WTC11 (cell line): ENCODE measurements around the gene SLC39A7. TPM values are rescaled to one million over a fixed set of nuclear protein-coding genes. Genes with fewer than 3 reads are reported as not detected.

ENCODE experiments used
- ATAC-seq: fragments of 200-7000 bp; cut with Tn5 transposase; 2 replicates; pipeline ENCODE4 v1.10.0; 2021; ENCODE audit warnings: mild to moderate bottlenecking, moderate library complexity
- CTCF ChIA-PET: fragments of 300-600 bp; sonication (Branson Sonifier 250); formaldehyde crosslinking; loops from one replicate; lab custom pipeline; 2021; ENCODE audit warnings: antibody characterized with exemption; lab: Charles Lee
- POLR2A ChIA-PET: fragments of 350-600 bp; sonication (Branson Sonifier 250); formaldehyde crosslinking; loops from one replicate; lab custom pipeline; 2021; ENCODE audit warnings: antibody characterized with exemption; lab: Charles Lee
- DNase-seq: peaks from one replicate; pipeline ENCODE4 v3.0.0; 2021; ENCODE audit warnings: low spot score
- H3K27ac Mint-ChIP-seq: 2 replicates; pipeline ENCODE4 v1.8.0; 2021; ENCODE audit warnings: mixed read lengths
- H3K27me3 Mint-ChIP-seq: 2 replicates; pipeline ENCODE4 v1.8.0; 2021; ENCODE audit warnings: low read depth, mild to moderate bottlenecking, moderate library complexity, mixed read lengths
- H3K36me3 Mint-ChIP-seq: 2 replicates; pipeline ENCODE4 v1.8.0; 2021; ENCODE audit warnings: mixed read lengths
- H3K4me1 Mint-ChIP-seq: 2 replicates; pipeline ENCODE4 v1.8.0; 2022; ENCODE audit warnings: mixed read lengths
- H3K4me3 Mint-ChIP-seq: 2 replicates; pipeline ENCODE4 v1.8.0; 2021; ENCODE audit warnings: mild to moderate bottlenecking, moderate library complexity, mixed read lengths
- H3K9me3 Mint-ChIP-seq: 2 replicates; pipeline ENCODE4 v1.8.0; 2021; ENCODE audit warnings: mixed read lengths
- CREB1 ChIP-seq: sonication (generic); formaldehyde crosslinking; IDR thresholded peaks from 2 replicates; pipeline ENCODE4 v1.8.0; 2023; ENCODE audit warnings: mild to moderate bottlenecking, missing genetic modification reagents
- E2F5 ChIP-seq: sonication (generic); formaldehyde crosslinking; IDR thresholded peaks from 2 replicates; pipeline ENCODE4 v1.8.1; 2022; ENCODE audit warnings: mild to moderate bottlenecking, moderate library complexity, missing genetic modification reagents
- ELF4 ChIP-seq: sonication (generic); formaldehyde crosslinking; IDR thresholded peaks from 2 replicates; pipeline ENCODE4 v1.8.1; 2022; ENCODE audit warnings: low read depth, mild to moderate bottlenecking, moderate library complexity, missing genetic modification reagents
- HMGA2 ChIP-seq: fragments of 250-450 bp; sonication (Bioruptor Pico); IDR thresholded peaks from 2 replicates; pipeline ENCODE4 v1.4.0; 2021; ENCODE audit warnings: mild to moderate bottlenecking, moderate library complexity
- JAZF1 ChIP-seq: fragments of 250-450 bp; sonication (Bioruptor Pico); IDR thresholded peaks from 2 replicates; pipeline ENCODE4 v1.9.0; 2021; ENCODE audit warnings: moderate library complexity, mild to moderate bottlenecking, inconsistent platforms
- JUN ChIP-seq: sonication (generic); formaldehyde crosslinking; IDR thresholded peaks from 2 replicates; pipeline ENCODE4 v1.8.0; 2023; ENCODE audit warnings: mild to moderate bottlenecking, missing genetic modification reagents
- MAX ChIP-seq: sonication (generic); formaldehyde crosslinking; IDR thresholded peaks from 2 replicates; pipeline ENCODE4 v1.8.0; 2022; ENCODE audit warnings: mild to moderate bottlenecking, missing genetic modification reagents
- NFATC4 ChIP-seq: fragments of 250-450 bp; sonication (Bioruptor Pico); IDR thresholded peaks from 2 replicates; pipeline ENCODE4 v1.9.0; 2021; ENCODE audit warnings: mild to moderate bottlenecking
- NFE2L1 ChIP-seq: sonication (generic); formaldehyde crosslinking; IDR thresholded peaks from 2 replicates; pipeline ENCODE4 v1.8.1; 2023; ENCODE audit warnings: missing genetic modification reagents
- NR2C2 ChIP-seq: sonication (generic); formaldehyde crosslinking; IDR thresholded peaks from 2 replicates; pipeline ENCODE4 v1.8.0; 2022; ENCODE audit warnings: mild to moderate bottlenecking, missing genetic modification reagents
- PRDM15 ChIP-seq: sonication (generic); formaldehyde crosslinking; IDR thresholded peaks from 2 replicates; pipeline ENCODE4 v1.8.0; 2022; ENCODE audit warnings: missing genetic modification reagents
- SMAD3 ChIP-seq: sonication (generic); formaldehyde crosslinking; IDR thresholded peaks from 2 replicates; pipeline ENCODE4 v1.8.0; 2022; ENCODE audit warnings: missing genetic modification reagents, mild to moderate bottlenecking, borderline replicate concordance
- SMAD4 ChIP-seq: sonication (generic); formaldehyde crosslinking; IDR thresholded peaks from 2 replicates; pipeline ENCODE4 v1.8.0; 2022; ENCODE audit warnings: mild to moderate bottlenecking, missing genetic modification reagents
- TCF7 ChIP-seq: sonication (generic); formaldehyde crosslinking; IDR thresholded peaks from 2 replicates; pipeline ENCODE4 v1.8.0; 2022; ENCODE audit warnings: mild to moderate bottlenecking, low read depth, missing genetic modification reagents, moderate library complexity
- ZNF263 ChIP-seq: sonication (generic); formaldehyde crosslinking; IDR thresholded peaks from 2 replicates; pipeline ENCODE4 v1.8.1; 2022; ENCODE audit warnings: low read depth, mild to moderate bottlenecking, moderate library complexity, missing genetic modification reagents
- ZNF423 ChIP-seq: fragments of 250-450 bp; sonication (Bioruptor Pico); IDR thresholded peaks from 2 replicates; pipeline ENCODE4 v2.1.2; 2022; ENCODE audit warnings: mild to moderate bottlenecking, moderate library complexity
- ZNF532 ChIP-seq: fragments of 250-450 bp; sonication (Bioruptor Pico); IDR thresholded peaks from 2 replicates; pipeline ENCODE4 v1.9.0; 2021; ENCODE audit warnings: mild to moderate bottlenecking, borderline replicate concordance
- ZNF671 ChIP-seq: fragments of 250-450 bp; sonication (Bioruptor Pico); IDR thresholded peaks from 2 replicates; pipeline ENCODE4 v1.8.0; 2021; ENCODE audit warnings: mild to moderate bottlenecking
- total RNA-seq: library from RNA; stranded (reverse); gene quantifications from 3 replicates; pipeline ENCODE4 v1.2.3, GENCODE V29; 2021
- TF ChIP-seq, protein P1 (sequence below): sonication (generic); formaldehyde crosslinking; IDR thresholded peaks from 2 replicates; pipeline ENCODE4 v1.8.1; 2022; ENCODE audit warnings: mild to moderate bottlenecking, missing genetic modification reagents, moderate library complexity, borderline replicate concordance
- TF ChIP-seq, protein P2 (sequence below): sonication (generic); formaldehyde crosslinking; IDR thresholded peaks from 2 replicates; pipeline ENCODE4 v1.8.1; 2022; ENCODE audit warnings: low read depth, missing genetic modification reagents, borderline replicate concordance

Gene SLC39A7
- total RNA-seq, 1 experiment from 2014 or later: 163 TPM

DNA sequence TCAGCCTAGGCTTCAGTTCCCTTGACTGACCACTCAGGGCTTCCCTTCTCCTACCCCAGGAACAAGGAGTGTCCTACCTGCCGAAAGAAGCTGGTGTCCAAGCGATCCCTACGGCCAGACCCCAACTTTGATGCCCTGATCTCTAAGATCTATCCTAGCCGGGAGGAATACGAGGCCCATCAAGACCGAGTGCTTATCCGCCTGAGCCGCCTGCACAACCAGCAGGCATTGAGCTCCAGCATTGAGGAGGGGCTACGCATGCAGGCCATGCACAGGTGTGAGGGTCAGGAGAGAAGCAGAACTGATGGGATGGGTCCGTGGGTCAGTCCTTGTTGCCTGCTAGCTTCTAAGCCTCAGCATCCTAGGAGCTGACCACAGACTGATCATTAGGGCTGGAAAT, 9.2 kb downstream of the SLC39A7 start:
- peaks cover 59% of the 10 kb centered on the region for H3K27me3 Mint-ChIP-seq
- CTCF ChIA-PET: interaction anchor here (2.1 to 5.7 kb wide), 2 partner anchors 12 to 39 kb away, joined by 10 to 83 read pairs; no protein-coding TSS in a partner anchor
- peaks cover 12% of the 10 kb centered on the region for H3K36me3 Mint-ChIP-seq
- peak overlapping the region; percentile 77; the same call in 1 of the 2 replicates for H3K4me3 Mint-ChIP-seq
- H3K4me1 Mint-ChIP-seq: peaks cover 51% of the 10 kb centered on the region
- no peaks in the 10 kb centered on the region for H3K9me3 Mint-ChIP-seq
- no peak for ATAC-seq
- DNase-seq: no peak
- TF ChIP-seq NFATC4: no peak
- TF ChIP-seq, all 79 proteins: peak for 0
- H3K27ac Mint-ChIP-seq: no peak overlapping the region
- POLR2A ChIA-PET: interaction anchor here (1.8 kb wide), 1 partner anchor 62 kb away, joined by 5 read pairs; the partner anchor contains the start of genes RPS18 and VPS52

GRCh38 chr6:33211136-33211535, 10.5 kb downstream of the SLC39A7 start:
- Mint-ChIP-seq H3K27me3 (peaks cover 61% of the 10 kb centered on the region), H3K9me3 (no peaks in the 10 kb centered on the region), H3K4me1 (peaks cover 50% of the 10 kb centered on the region), H3K36me3 (peaks cover 12% of the 10 kb centered on the region)
- no peak for DNase-seq
- ChIA-PET POLR2A (no interaction called here), CTCF (interaction anchor here (0.6 to 5.7 kb wide), 7 partner anchors 14 to 278 kb away, joined by 3 to 83 read pairs (median 3); partner anchors contain the start of gene B3GALT4)
- TF ChIP-seq TCF7 (CRISPR knock-in tag) (no peak), E2F5 (CRISPR knock-in tag) (no peak), PRDM15 (CRISPR knock-in tag) (no peak), ZNF263 (no peak), HMGA2 (CRISPR knock-in tag) (no peak), JAZF1 (CRISPR knock-in tag) (no peak), JUN (CRISPR knock-in tag) (no peak), SMAD3 (CRISPR knock-in tag) (no peak), NFE2L1 (CRISPR knock-in tag) (no peak), ZNF423 (no peak), ZNF671 (CRISPR knock-in tag) (no peak), ZNF532 (CRISPR knock-in tag) (no peak), NR2C2 (CRISPR knock-in tag) (no peak), ELF4 (CRISPR knock-in tag) (no peak), MAX (CRISPR knock-in tag) (no peak), CREB1 (no peak), SMAD4 (CRISPR knock-in tag) (no peak)
- TF ChIP-seq, protein P1, sequence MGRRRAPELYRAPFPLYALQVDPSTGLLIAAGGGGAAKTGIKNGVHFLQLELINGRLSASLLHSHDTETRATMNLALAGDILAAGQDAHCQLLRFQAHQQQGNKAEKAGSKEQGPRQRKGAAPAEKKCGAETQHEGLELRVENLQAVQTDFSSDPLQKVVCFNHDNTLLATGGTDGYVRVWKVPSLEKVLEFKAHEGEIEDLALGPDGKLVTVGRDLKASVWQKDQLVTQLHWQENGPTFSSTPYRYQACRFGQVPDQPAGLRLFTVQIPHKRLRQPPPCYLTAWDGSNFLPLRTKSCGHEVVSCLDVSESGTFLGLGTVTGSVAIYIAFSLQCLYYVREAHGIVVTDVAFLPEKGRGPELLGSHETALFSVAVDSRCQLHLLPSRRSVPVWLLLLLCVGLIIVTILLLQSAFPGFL (CRISPR knock-in tag): no peak
- TF ChIP-seq, protein P2, sequence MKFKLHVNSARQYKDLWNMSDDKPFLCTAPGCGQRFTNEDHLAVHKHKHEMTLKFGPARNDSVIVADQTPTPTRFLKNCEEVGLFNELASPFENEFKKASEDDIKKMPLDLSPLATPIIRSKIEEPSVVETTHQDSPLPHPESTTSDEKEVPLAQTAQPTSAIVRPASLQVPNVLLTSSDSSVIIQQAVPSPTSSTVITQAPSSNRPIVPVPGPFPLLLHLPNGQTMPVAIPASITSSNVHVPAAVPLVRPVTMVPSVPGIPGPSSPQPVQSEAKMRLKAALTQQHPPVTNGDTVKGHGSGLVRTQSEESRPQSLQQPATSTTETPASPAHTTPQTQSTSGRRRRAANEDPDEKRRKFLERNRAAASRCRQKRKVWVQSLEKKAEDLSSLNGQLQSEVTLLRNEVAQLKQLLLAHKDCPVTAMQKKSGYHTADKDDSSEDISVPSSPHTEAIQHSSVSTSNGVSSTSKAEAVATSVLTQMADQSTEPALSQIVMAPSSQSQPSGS (CRISPR knock-in tag): no peak
- TF ChIP-seq, all 79 proteins: peak for 0
- no peak for ATAC-seq
- Mint-ChIP-seq H3K27ac (no peak overlapping the region), H3K4me3 (no peak overlapping the region)
